ENCODE results near the gene MADD. TPM values are rescaled to one million over a fixed set of nuclear protein-coding genes. Genes with fewer than 3 reads are reported as not detected.

Gene MADD
- total RNA-seq, 1 donor from 2014 or later: 31.7 TPM

DNA sequence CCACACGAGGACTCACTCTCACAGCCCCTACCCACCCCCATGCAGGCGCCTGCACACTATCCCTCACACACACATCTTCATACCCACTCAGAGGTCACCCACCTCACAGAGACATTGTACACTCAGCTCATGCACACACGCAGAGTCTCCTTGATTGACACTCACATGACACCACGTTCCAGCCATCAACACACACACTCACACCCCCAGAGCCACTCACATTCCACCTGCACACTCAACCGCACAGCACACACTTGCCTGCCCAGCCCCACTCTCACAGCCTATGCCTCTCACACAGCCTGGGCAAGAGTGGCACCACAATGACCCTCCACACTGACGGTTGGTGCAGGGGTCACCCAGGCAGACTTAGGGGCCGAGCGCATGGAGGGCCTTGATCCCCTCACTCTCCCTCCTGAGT lies 106.2 kb downstream of the MADD start:
- Histone ChIP-seq H3K9me3 (no peaks in the 10 kb centered on the region), H3K27ac (no peak overlapping the region), H3K4me1 (peaks cover 0 to 3% of the 10 kb centered on the region in 2 donors), H3K36me3 (no peaks in the 10 kb centered on the region), H3K27me3 (no peaks in the 10 kb centered on the region), H3K4me3 (peak overlapping the region in 1 of 2 donors; percentile 30)
- no peak for TF ChIP-seq CTCF (IDR thresholded peaks at IDR 0.05)
- no peak for DNase-seq (ENCODE audit: low spot score in 2 of 2)
- intact Hi-C loops (cut with DNase I): no loop called here

DNA sequence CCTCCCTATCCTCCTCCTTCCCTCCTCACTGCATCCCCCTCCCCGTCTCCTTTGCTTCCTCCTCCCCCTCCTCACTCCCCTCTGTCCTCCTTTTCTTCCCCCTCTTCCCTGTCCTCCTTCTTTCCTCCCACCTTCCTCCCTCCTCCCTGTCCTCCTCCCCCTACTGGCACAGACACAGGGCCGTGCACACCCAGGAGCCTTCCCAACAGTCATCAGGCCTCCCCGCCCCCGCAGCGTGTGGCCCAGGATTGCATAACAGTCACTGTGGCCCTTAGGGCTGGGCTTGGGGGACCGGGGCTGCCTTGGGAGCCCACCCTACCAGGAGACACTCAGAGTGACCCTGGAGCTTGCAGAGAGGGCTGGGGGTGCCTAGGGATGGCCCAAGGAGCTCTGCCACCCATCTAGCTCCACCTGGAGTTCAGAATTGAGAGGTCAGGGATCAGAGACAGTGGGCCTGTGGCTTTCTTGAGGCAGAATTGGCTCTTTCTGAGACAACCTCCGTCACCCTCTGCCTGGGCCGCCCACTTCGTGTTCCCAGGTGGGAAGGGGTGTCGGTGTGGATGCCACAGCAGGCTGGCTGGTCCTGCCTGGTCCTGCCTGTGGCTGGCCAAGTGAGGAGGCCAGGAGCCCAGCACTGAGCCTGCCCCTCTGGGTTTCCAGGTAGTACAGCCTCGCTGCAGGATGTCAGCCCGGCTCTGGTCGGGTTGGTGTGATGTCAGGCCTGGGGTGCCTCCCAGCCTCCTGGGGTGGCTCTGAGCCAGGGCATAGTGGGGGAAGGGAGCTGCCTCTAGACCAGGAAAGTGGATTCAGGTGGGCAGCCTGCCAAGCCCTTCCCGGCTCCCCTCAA lies 106.8 kb downstream of the MADD start:
- no peak for TF ChIP-seq CTCF (IDR thresholded peaks at IDR 0.05)
- Histone ChIP-seq H3K4me3 (peak overlapping the region in 1 of 2 donors; percentile 30), H3K27me3 (no peaks in the 10 kb centered on the region), H3K27ac (peak overlapping the region in 1 of 2 donors; percentile 53), H3K36me3 (no peaks in the 10 kb centered on the region), H3K9me3 (no peaks in the 10 kb centered on the region), H3K4me1 (peaks cover 0 to 3% of the 10 kb centered on the region in 2 donors)
- intact Hi-C loops (cut with DNase I): no loop called here
- DNase-seq (ENCODE audit: low spot score in 2 of 2): no peak

DNA sequence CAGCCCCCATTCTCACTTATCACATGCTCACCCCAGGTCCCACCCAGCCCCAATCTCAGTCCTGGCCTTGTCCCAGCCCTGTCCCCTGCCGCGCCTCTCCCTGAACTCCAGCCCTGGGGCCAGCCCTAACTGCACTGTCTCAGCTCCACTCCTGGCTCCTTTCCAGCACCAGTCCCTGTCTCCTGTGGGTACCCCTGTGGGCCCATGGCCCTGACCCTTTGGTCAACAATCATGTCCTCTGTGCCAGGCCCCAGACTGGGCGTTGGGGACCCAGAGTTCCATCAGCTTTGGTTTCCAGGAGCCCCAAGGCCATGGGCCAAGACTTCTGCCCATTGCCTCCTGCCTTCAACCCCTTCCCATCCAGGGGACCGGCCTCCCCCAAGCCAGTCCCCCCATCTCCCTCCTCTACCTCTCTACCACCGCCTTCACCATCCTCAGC lies 107.7 kb downstream of the MADD start:
- intact Hi-C loops (cut with DNase I): no loop called here
- Histone ChIP-seq H3K4me1 (peaks cover 0 to 3% of the 10 kb centered on the region in 2 donors), H3K27me3 (no peaks in the 10 kb centered on the region), H3K36me3 (no peaks in the 10 kb centered on the region), H3K4me3 (peak overlapping the region in 1 of 2 donors; percentile 30), H3K9me3 (no peaks in the 10 kb centered on the region), H3K27ac (peak overlapping the region; percentile 53 to 55)
- DNase-seq (ENCODE audit: low spot score in 2 of 2): no peak
- no peak for TF ChIP-seq CTCF (IDR thresholded peaks at IDR 0.05)

DNA sequence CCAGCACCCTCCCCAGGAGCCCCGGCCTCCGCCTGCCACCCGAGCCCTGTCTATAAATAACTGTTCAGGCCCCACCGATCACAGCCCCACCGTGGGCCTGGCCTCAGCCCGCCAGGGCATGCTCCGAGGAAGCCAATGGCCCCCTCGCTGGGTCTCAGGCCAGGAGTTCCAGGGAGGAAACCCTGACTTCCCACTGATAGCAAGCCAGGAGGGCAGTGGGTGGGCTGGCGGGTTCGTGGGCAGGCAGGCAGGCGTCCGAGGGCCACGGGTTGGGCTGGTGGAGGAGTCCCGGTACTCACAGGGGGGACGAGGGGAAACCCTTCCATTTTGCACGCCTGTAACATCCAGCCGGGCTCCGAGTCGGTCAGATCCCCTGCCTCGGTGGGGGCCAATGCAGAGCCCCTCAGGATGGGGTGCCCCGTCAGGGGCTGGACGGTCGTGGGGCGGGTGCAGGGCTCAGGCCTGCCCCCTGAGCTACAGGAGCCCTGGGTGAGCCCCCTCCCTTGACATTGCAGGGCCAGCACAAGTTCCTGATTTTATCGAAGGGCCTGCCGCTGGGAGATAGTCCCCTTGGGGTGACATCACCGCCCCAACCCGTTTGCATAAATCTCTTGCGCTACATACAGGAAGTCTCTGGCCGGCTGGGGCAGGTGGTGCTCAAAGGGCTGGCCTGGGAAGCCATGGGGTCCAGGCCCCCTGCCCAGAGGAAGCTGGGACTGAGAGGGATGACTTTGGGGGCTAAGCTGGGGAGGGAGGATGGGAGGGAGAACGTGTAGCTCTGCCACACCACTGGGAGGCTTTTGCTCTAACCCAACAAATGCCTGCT lies 108.3 kb downstream of the MADD start, which contains the start of gene SPI1:
Gene SPI1 (minus strand): TSS at position 538 of the 826 bp plus-strand sequence. CDS start 194 bp downstream, at position 344.
- Histone ChIP-seq H3K9me3 (no peaks in the 10 kb centered on the region), H3K27me3 (no peaks in the 10 kb centered on the region), H3K4me3 (peak within 1 kb of the TSS in 1 of 2 donors; percentile 30), H3K27ac (peak within 1 kb of the TSS; percentile 53 to 55), H3K4me1 (peaks cover 0 to 3% of the 10 kb centered on the region in 2 donors), H3K36me3 (no peaks in the 10 kb centered on the region)
- no peak for TF ChIP-seq CTCF (IDR thresholded peaks at IDR 0.05)
- peak in 1 of 2 donors; percentile 53 for DNase-seq (ENCODE audit: low spot score in 2 of 2)
- intact Hi-C loops (cut with DNase I): no loop called here

GRCh38 chr11:47378836-47379170 lies 108.9 kb downstream of the MADD start:
- Histone ChIP-seq H3K27me3 (no peaks in the 10 kb centered on the region), H3K4me3 (no peak overlapping the region), H3K4me1 (peaks cover 0 to 3% of the 10 kb centered on the region in 2 donors), H3K36me3 (no peaks in the 10 kb centered on the region), H3K27ac (peak overlapping the region in 1 of 2 donors; percentile 39), H3K9me3 (no peaks in the 10 kb centered on the region)
- no peak for DNase-seq (ENCODE audit: low spot score in 2 of 2)
- intact Hi-C loops (cut with DNase I): no loop called here
- TF ChIP-seq CTCF (IDR thresholded peaks at IDR 0.05): no peak
